ENCODE measurements around the gene TBCK.

Gene TBCK

GRCh38 chr4:106284227-106284626 is 31.8 kb downstream of the TBCK start:
- no peak for DNase-seq (ENCODE audit: low spot score)
- in situ Hi-C loops (cut with MboI; ENCODE audit: low pct_unique_long_range_greater_than_20kb, low sequenced_read_pairs, unreplicated experiment) = no loop called here

GRCh38 chr4:106277140-106277675 is 38.8 kb downstream of the TBCK start:
- TF ChIP-seq CTCF (IDR thresholded peaks at IDR 0.05; ENCODE audit: extremely low read depth, insufficient read depth, missing control alignments) = no peak
- in situ Hi-C loops (cut with MboI; ENCODE audit: low pct_unique_long_range_greater_than_20kb, low sequenced_read_pairs, unreplicated experiment) = no loop called here
- no peak for DNase-seq (ENCODE audit: low spot score)

More at GRCh38 chr4:106284227-106284626, 31.8 kb downstream of the TBCK start:
- TF ChIP-seq CTCF (IDR thresholded peaks at IDR 0.05; ENCODE audit: extremely low read depth, insufficient read depth, missing control alignments) = no peak

- no peak for TF ChIP-seq CTCF (IDR thresholded peaks at IDR 0.05; ENCODE audit: extremely low read depth, insufficient read depth, missing control alignments)
- no peak for DNase-seq (ENCODE audit: low spot score)
Observed at GRCh38 chr4:106273831-106274230, 42.2 kb downstream of the TBCK start.

GRCh38 chr4:106270736-106271135 is 45.3 kb downstream of the TBCK start:
- in situ Hi-C loops (cut with MboI; ENCODE audit: low pct_unique_long_range_greater_than_20kb, low sequenced_read_pairs, unreplicated experiment) = no loop called here
- TF ChIP-seq CTCF (IDR thresholded peaks at IDR 0.05; ENCODE audit: extremely low read depth, insufficient read depth, missing control alignments) = no peak
- no peak for DNase-seq (ENCODE audit: low spot score)

More at GRCh38 chr4:106273831-106274230, 42.2 kb downstream of the TBCK start:
- in situ Hi-C loops (cut with MboI; ENCODE audit: low pct_unique_long_range_greater_than_20kb, low sequenced_read_pairs, unreplicated experiment) = no loop called here

- in situ Hi-C loops (cut with MboI; ENCODE audit: low pct_unique_long_range_greater_than_20kb, low sequenced_read_pairs, unreplicated experiment) = no loop called here
- no peak for DNase-seq (ENCODE audit: low spot score)
- no peak for TF ChIP-seq CTCF (IDR thresholded peaks at IDR 0.05; ENCODE audit: extremely low read depth, insufficient read depth, missing control alignments)
Observed at GRCh38 chr4:106269711-106270110, 46.3 kb downstream of the TBCK start.

- no peak for TF ChIP-seq CTCF (IDR thresholded peaks at IDR 0.05; ENCODE audit: extremely low read depth, insufficient read depth, missing control alignments)
- in situ Hi-C loops (cut with MboI; ENCODE audit: low pct_unique_long_range_greater_than_20kb, low sequenced_read_pairs, unreplicated experiment) = no loop called here
- DNase-seq (ENCODE audit: low spot score) = no peak
Observed at GRCh38 chr4:106268786-106269185, 47.2 kb downstream of the TBCK start.
